Esophagus muscularis mucosa (tissue), 4 donors: ENCODE results near the gene SHLD1. TPM values are rescaled to one million over a fixed set of nuclear protein-coding genes. Genes with fewer than 3 reads are reported as not detected.

Source experiments
- DNase-seq: peaks from one replicate; pipeline ENCODE4 v3.0.0-alpha.2; 2017; ENCODE audit errors: extremely low spot score
- H3K27ac ChIP-seq, 4 donors: fragments of 200-600 bp; sonication (generic); replicated peaks in 1 of 4; 1 replicate in 3 of 4; 2 replicates in 1 of 4; pipeline ENCODE4 v1.5.1; 2016 to 2019; ENCODE audit warnings: mild to moderate bottlenecking in 1 of 4
- H3K27me3 ChIP-seq, 4 donors: fragments of 200-600 bp; sonication (generic); one replicate each; pipeline versions ENCODE4 v1.5.1 to v1.6.0; 2016 to 2019
- H3K36me3 ChIP-seq, 4 donors: fragments of 200-600 bp; sonication (generic); one replicate each; pipeline ENCODE4 v1.5.1; 2016 to 2019
- H3K4me1 ChIP-seq, 4 donors: fragments of 200-600 bp; sonication (generic); one replicate each; pipeline ENCODE4 v1.5.1; 2016 to 2019
- H3K4me3 ChIP-seq, 4 donors: fragments of 200-600 bp; sonication (generic); 1 replicate in 2 of 4; 2 replicates in 2 of 4; pipeline ENCODE4 v1.5.1; 2016 to 2019; ENCODE audit warnings: mild to moderate bottlenecking in 4 of 4, moderate library complexity in 1 of 4
- H3K9me3 ChIP-seq, 4 donors: fragments of 200-600 bp; sonication (generic); 1 replicate in 3 of 4; 2 replicates in 1 of 4; pipeline ENCODE4 v1.5.1; 2016 to 2019
- EP300 ChIP-seq: sonication (generic); formaldehyde crosslinking; IDR thresholded peaks from one replicate; pipeline ENCODE4 v1.6.1; 2017; ENCODE audit warnings: antibody characterized with exemption
- POLR2A ChIP-seq: fragments of 450-650 bp; IDR thresholded peaks from one replicate; pipeline ENCODE4 v1.6.1; 2017; ENCODE audit warnings: antibody characterized with exemption, moderate library complexity, mild to moderate bottlenecking, low read depth
- POLR2AphosphoS5 ChIP-seq, 2 donors: sonication (generic); formaldehyde crosslinking; IDR thresholded peaks; one replicate each; pipeline ENCODE4 v1.6.1; 2017; ENCODE audit warnings: antibody characterized with exemption in 2 of 2
- WGBS: methylation state at CpG from one replicate; pipeline ENCODE4 v1.1.5; 2018; 5-methylcytosine and 5-hydroxymethylcytosine counted together
- intact Hi-C: fragments of 100-400 bp; cut with DNase I; formaldehyde crosslinking; loops from one replicate; pipeline ENCODE4 v1.15.1; 2023
- total RNA-seq, 4 donors: library from RNA; depleted of rRNA; stranded (reverse); fragments of >200 nt; gene quantifications; one replicate each; pipeline versions ENCODE4 v1.1.0 to v1.2.1, GENCODE V29; 2016
- TF ChIP-seq, protein P1 (sequence below), 3 experiments: fragments of 200-600 bp in 2 of 3; fragments of 450-650 bp in 1 of 3; sonication (generic) in 2 of 3; IDR thresholded peaks; one replicate each; pipeline ENCODE4 v1.5.1; 2017 to 2019; ENCODE audit warnings: antibody characterized with exemption in 3 of 3, mild to moderate bottlenecking in 2 of 3, moderate library complexity in 1 of 3

SHLD1 gene
- total RNA-seq, 4 donors from 2014 or later: 1.7 to 4.6 (median 2.6) TPM

DNA sequence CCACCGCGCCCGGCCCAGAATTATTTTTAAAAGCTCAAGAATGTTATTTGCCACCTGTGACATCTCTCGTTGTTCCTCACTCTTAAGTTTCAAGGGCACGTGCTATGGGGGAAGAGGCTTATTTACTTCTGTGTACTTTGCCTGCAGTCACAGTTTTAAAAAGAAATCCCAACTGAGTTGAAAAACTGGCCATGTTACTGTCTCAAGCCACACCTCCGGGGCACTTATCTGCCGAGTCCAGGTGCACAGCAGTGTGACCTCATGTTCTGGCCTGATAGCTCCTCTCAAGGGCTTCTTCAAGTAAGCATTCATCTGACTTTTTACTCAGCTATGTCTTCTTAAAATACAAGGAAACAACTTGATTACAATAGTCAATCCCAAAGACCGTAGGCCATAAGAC is 34.5 kb downstream of the SHLD1 start:
- intact Hi-C loops: loop anchor here (5.0 to 10.0 kb wide), 3 partner anchors 60 to 217 kb away; no protein-coding TSS in a partner anchor
- no peak overlapping the region for H3K27ac ChIP-seq
- no peaks in the 10 kb centered on the region for H3K36me3 ChIP-seq
- H3K27me3 ChIP-seq: no peaks in the 10 kb centered on the region
- TF ChIP-seq, protein P1, sequence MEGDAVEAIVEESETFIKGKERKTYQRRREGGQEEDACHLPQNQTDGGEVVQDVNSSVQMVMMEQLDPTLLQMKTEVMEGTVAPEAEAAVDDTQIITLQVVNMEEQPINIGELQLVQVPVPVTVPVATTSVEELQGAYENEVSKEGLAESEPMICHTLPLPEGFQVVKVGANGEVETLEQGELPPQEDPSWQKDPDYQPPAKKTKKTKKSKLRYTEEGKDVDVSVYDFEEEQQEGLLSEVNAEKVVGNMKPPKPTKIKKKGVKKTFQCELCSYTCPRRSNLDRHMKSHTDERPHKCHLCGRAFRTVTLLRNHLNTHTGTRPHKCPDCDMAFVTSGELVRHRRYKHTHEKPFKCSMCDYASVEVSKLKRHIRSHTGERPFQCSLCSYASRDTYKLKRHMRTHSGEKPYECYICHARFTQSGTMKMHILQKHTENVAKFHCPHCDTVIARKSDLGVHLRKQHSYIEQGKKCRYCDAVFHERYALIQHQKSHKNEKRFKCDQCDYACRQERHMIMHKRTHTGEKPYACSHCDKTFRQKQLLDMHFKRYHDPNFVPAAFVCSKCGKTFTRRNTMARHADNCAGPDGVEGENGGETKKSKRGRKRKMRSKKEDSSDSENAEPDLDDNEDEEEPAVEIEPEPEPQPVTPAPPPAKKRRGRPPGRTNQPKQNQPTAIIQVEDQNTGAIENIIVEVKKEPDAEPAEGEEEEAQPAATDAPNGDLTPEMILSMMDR (IDR thresholded peaks at IDR 0.05): no peak
- TF ChIP-seq EP300 (no peak), POLR2AphosphoS5 (IDR thresholded peaks at IDR 0.05) (no peak), POLR2A (no peak)
- no peak overlapping the region for H3K4me3 ChIP-seq
- H3K4me1 ChIP-seq: peaks cover 24 to 39% (median 36%) of the 10 kb centered on the region in 4 donors
- WGBS: 95% methylated on average over 8 of the region's 8 CpGs
- no peaks in the 10 kb centered on the region for H3K9me3 ChIP-seq
- no peak for DNase-seq

DNA sequence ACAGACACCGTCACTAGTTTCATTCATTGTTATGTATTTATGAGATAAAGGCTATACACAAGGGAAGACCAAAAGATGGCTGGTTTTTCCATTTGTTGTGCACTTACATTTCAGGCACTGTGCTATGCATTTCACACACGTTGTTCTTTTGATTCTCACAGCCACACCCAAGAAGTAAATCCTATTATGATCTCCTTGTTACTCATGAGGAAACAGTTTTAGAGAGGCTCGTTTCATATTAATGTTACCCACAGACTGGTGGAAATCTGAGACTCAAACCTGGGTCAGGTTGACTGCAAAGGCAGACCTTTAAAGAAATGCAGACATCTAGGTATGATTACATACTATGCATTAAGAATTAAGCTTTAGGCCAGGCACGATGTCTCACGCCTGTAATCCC is 34.9 kb downstream of the SHLD1 start:
- TF ChIP-seq POLR2AphosphoS5 (IDR thresholded peaks at IDR 0.05) (no peak), POLR2A (no peak), EP300 (no peak)
- TF ChIP-seq, protein P1 (IDR thresholded peaks at IDR 0.05): no peak
- WGBS: 89% methylated on average over 5 of the region's 5 CpGs
- H3K4me3 ChIP-seq: no peak overlapping the region

DNA sequence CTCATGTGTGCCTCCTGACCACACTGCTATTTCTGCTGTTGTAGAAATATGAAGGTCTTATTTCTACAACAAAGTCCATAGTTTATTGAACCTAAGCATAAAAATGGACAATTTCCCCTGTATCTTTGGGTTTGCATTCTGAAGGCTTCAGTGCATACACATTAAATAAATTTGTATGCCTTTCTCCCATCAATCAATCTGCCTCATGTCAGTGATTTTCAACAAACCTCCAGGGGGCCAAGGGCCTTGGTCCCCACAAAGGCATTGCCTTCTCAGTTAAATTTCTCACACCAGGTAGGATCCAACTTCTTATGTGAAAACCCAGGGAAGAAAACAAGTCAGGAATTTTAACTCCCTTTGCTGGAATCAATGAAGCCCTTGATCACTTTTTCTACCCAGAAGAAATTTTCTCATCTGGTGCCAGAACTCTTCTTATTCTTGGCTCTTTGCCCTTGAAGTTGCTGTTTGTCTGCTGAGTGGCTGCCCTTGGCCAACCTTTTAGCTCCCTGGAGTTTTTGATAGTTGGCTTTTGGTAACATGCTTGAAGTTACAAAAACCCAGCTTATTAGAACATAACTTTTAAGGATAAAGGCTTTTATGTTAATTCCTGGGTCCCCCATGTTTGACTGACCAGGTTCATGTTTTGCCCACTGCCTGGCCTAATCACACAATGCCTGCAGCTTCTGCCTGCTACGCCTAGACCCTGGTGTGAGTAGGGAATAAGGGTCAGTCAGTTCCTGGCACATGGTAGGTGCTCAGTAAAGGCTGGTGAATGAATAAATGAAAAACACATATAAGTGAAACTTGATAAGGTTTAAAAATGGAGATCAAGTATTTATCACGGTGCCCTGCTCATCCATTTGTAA is 37.0 kb downstream of the SHLD1 start:
- H3K36me3 ChIP-seq: peaks cover 0 to 3% (median 0%) of the 10 kb centered on the region in 4 donors
- 90% methylated on average over 2 of the region's 2 CpGs for WGBS
- no peaks in the 10 kb centered on the region for H3K27me3 ChIP-seq
- peaks cover 17 to 24% (median 22%) of the 10 kb centered on the region in 4 donors for H3K4me1 ChIP-seq
- peak overlapping the region in 2 of 4 donors; percentile 0 to 6 for H3K27ac ChIP-seq
- TF ChIP-seq, protein P1 (IDR thresholded peaks at IDR 0.05): no peak
- TF ChIP-seq EP300 (no peak), POLR2A (no peak), POLR2AphosphoS5 (IDR thresholded peaks at IDR 0.05) (no peak)
- no peak overlapping the region for H3K4me3 ChIP-seq
- DNase-seq: no peak
- H3K9me3 ChIP-seq: no peaks in the 10 kb centered on the region
- intact Hi-C loops: loop anchor here (5.0 to 10.0 kb wide), 3 partner anchors 62 to 220 kb away; no protein-coding TSS in a partner anchor

More for the DNA sequence above, 34.9 kb downstream of the SHLD1 start:
- Histone ChIP-seq H3K36me3 (peaks cover 0 to 3% (median 0%) of the 10 kb centered on the region in 4 donors), H3K4me1 (peaks cover 24 to 39% (median 36%) of the 10 kb centered on the region in 4 donors), H3K27ac (no peak overlapping the region), H3K9me3 (no peaks in the 10 kb centered on the region), H3K27me3 (no peaks in the 10 kb centered on the region)
- DNase-seq: no peak
- intact Hi-C loops: loop anchor here (5.0 to 10.0 kb wide), 3 partner anchors 60 to 218 kb away; no protein-coding TSS in a partner anchor

DNA sequence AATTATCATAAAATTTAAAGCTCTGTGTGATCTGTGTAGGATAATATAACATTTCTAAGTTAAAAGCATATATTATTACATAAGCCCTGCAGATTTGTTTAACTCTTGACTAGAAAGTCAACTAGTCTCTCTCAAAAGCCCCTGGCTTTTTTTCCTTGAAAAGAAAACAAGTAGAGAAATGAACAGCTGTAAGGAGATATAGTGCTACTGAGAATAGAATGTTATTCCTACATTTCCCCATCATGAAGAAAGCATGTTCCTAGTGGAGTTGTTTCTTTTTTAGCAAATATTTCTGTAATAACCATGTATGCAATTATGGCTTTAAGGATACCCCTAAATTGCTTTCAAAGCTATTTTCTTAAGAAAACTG is 37.6 kb downstream of the SHLD1 start:
- intact Hi-C loops: loop anchor here (1.0 to 10.0 kb wide), 4 partner anchors 63 to 258 kb away; no protein-coding TSS in a partner anchor
- DNase-seq: no peak
- Histone ChIP-seq H3K36me3 (peaks cover 0 to 3% (median 0%) of the 10 kb centered on the region in 4 donors), H3K4me3 (no peak overlapping the region), H3K9me3 (no peaks in the 10 kb centered on the region), H3K4me1 (peaks cover 15 to 21% (median 19%) of the 10 kb centered on the region in 4 donors), H3K27me3 (no peaks in the 10 kb centered on the region), H3K27ac (no peak overlapping the region)
- TF ChIP-seq EP300 (no peak), POLR2A (no peak), POLR2AphosphoS5 (IDR thresholded peaks at IDR 0.05) (no peak)
- TF ChIP-seq, protein P1 (IDR thresholded peaks at IDR 0.05): no peak
